GM21786 (cell line): Measurements from ENCODE around the gene NME5.

Source experiments
- ATAC-seq: cut with Tn5 transposase; IDR thresholded peaks from one replicate; pipeline ENCODE4 v1.9.1; 2021; ENCODE audit not compliant: unreplicated experiment

The NME5 gene

GRCh38 chr5:138139781-138140090 lies 508 bp upstream of the NME5 start:
- no peak for ATAC-seq

- ATAC-seq: no peak
Measured at GRCh38 chr5:138132543-138132942, 6.7 kb downstream of the NME5 start.

- ATAC-seq: no peak
Measured at GRCh38 chr5:138129347-138129746, 9.9 kb downstream of the NME5 start.

GRCh38 chr5:138128334-138128733 lies 10.9 kb downstream of the NME5 start:
- ATAC-seq: no peak

- ATAC-seq: no peak
Measured at GRCh38 chr5:138115254-138115653, 24.0 kb downstream of the NME5 start.

GRCh38 chr5:138111937-138112336 lies 27.3 kb downstream of the NME5 start:
- no peak for ATAC-seq

GRCh38 chr5:138111181-138111580 lies 28.0 kb downstream of the NME5 start:
- ATAC-seq: no peak

GRCh38 chr5:138110266-138110963 lies 28.8 kb downstream of the NME5 start:
- no peak for ATAC-seq

GRCh38 chr5:138109463-138110265 lies 29.6 kb downstream of the NME5 start:
- ATAC-seq: no peak

- no peak for ATAC-seq
Measured at GRCh38 chr5:138107213-138107612, 32.0 kb downstream of the NME5 start.

- no peak for ATAC-seq
Measured at GRCh38 chr5:138105709-138106108, 33.5 kb downstream of the NME5 start.

- no peak for ATAC-seq
Measured at GRCh38 chr5:138103319-138103637, 36.0 kb downstream of the NME5 start.

GRCh38 chr5:138102454-138103318 lies 36.5 kb downstream of the NME5 start:
- no peak for ATAC-seq

- ATAC-seq: no peak
Measured at GRCh38 chr5:138096997-138097828, 42.0 kb downstream of the NME5 start.

- ATAC-seq: no peak
Measured at GRCh38 chr5:138096363-138096762, 42.9 kb downstream of the NME5 start.

GRCh38 chr5:138095100-138095907 lies 43.9 kb downstream of the NME5 start:
- no peak for ATAC-seq

GRCh38 chr5:138093036-138093435 lies 46.2 kb downstream of the NME5 start:
- ATAC-seq: no peak

GRCh38 chr5:138092301-138092700 lies 46.9 kb downstream of the NME5 start:
- ATAC-seq: no peak

GRCh38 chr5:138091685-138092084 lies 47.5 kb downstream of the NME5 start:
- ATAC-seq: no peak

- ATAC-seq: no peak
Measured at GRCh38 chr5:138083702-138084101, 55.5 kb downstream of the NME5 start, which contains the start of gene WNT8A. WNT8A (plus strand) TSS chr5:138084033; CDS start chr5:138084128, 95 bp downstream.
